NCI-H1092 (cell line): ENCODE measurements around the gene JCAD.
A peak's percentile ranks its signal among the peaks of the same experiment; 100 is the strongest.

Source experiments
- DNase-seq: peaks from one replicate; lab custom pipeline; 2025; lab: John Stamatoyannopoulos, UW

The JCAD gene

DNA sequence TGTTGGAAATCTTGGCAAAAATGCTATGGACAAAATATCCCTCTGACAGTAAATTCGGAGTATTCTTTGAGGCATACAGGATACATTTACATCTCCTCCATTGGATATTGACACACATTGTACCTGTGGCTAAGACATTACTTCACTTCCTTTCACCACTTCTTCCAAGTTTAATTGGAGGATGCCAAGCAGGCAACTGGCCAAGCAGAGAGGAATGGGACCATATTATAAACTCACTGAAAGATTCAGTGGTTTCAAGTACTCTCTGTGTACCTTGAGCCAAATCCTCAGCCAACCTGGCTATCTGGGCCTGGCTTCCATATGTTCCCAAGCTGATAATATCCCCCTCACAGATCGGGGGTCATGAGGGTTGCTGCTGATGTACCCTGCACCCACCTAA is 14.7 kb upstream of the JCAD start:
- DNase-seq, result no peak

DNA sequence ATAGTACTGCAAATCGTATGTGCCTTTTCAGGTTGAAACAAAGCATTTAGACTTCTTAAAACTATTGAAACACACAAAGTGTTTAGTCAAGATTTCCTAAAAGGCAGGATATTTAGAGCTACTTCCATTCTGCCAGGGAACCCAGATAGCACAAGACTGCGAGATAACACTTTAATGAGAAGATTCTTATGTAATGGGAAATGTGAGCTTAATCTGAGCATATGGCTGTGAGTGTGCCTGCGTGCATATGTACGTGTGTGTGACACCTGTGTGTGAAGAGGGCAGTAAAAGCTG is 14.3 kb upstream of the JCAD start:
- no peak for DNase-seq

DNA sequence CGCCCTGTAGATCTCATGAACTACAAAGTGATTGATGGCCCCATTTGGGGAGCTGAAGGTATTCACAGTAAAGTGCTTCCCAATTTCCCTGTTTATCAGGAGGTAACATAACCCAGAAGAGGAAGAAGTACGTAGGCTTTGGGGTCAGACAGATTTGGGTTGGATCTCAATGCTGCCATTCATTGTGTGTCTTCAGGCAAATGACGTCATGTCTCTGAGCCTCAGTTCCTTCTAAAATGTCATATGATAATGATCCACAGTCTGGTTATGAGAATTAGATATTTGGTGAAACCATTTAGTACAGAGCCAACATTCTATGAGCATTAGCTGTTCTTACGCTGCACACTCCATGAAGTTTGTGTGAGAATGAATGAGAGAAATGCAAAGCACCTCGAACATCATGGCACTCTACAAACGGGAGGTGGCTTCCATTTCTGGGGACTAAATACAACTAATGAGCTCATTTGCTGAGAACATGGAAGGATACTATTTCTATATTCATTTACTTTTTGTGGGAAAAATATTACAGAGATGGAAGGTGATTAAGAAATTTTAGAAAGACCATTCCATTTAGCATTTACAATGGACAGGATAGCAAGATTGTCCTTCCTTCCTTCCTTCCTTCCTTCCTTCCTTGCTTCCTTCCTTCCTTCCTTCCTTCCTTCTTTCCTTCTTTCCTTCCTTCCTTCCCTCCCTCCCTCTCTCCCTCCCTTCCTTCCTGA is 13.8 kb upstream of the JCAD start:
- no peak for DNase-seq

DNA sequence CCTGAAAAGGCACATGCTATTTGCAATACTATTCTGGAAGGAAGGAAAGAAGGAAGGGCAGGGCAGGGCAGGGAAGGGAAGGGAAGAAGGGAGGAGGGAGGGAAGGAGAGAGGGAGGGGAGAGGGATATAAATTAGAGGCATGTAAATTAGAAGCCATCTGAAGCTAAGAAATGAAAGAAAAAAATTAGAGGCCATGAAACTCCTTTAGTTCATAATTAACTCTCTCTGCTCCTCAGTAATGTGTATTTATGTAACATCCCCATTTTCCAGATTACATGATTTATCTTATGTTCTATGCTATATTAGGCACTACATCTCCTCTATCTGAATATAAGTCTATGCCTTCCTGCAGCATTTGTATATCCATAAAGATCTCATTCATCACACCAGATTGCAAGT is 12.7 kb upstream of the JCAD start:
- no peak for DNase-seq

DNA sequence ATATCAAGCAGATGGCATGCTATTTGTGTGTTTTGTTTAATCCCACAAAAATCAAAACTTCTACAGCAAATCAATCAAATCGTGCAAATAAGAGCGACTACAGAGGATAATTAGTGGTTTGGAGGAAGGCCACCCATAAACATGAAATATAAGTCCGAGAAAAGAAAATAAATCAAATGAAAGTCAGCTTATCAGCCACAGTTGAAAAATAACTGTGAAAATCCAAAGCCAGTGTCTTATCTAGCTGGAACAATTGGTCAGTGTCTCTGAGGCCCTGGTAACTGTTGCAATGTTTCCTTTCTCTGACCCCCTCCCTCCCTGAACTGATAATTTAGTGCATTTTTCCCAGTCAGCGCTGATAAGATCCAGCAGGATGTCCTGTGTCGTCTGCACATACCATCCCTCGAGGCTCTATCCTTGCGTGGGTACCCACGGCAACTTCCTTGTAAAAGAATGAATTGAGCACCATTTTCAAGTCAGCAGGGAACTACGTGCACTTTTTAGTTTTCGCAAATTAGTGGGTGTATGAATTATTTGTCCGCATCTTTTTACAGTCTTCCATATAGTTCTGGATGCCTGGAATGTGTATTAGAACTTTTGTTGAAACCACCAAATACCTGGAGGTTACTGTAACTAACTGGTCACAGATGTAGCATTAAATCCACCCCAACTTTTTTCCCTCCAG is 10.8 kb upstream of the JCAD start:
- no peak for DNase-seq

DNA sequence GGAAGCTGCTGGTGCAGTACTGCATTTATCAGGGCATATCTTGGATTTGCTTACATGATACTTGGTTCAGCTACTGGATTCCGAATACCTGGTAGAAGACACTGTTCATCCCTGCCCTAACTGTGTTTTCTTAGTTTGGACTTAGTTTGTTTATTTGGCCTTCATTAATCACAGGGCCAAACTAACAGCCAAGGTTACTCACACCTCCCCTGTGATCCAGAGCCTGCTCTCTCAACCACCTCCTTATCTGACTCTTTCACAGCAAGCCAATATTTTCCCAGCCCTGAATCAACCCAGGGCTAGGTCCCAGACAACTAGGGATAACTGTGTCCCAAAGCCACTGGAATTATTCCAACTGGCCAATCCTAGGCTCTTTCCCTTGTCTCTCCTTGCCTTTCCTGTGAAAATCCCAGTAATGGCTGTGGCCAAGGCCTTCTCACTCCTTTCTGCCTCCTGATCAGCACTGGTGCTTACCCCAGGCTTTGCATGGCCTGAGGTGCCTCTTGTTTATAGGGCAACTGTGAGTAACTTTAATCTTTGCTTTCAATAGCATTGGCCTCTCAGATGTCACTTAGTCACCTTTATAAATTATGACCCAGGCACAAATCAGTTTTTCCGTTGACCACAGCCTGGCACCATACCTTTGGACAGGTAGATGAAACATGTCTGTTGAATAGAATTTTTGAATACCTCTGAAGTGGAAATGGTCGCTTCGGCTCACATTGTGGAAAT is 9.3 kb upstream of the JCAD start:
- DNase-seq, result no peak

DNA sequence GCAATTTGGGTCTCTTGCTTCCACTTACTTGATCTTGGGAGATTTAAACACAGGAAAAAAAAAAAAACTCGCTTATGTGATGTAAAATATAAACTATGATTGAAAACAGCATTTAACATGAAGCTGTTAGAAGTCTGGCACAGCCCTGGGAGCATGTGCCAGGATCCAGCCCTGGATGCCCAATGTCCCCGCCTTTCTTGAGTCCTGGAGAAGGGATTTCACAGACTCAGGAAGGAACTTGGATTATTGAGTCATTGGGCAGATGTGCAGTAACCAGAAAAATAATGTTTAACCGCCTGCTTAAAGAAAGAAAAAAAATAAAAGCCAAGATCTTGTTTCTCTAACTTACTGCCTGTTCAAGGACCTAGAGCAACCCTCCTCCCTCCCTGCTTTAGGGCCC is 3.7 kb upstream of the JCAD start:
- DNase-seq, result no peak

DNA sequence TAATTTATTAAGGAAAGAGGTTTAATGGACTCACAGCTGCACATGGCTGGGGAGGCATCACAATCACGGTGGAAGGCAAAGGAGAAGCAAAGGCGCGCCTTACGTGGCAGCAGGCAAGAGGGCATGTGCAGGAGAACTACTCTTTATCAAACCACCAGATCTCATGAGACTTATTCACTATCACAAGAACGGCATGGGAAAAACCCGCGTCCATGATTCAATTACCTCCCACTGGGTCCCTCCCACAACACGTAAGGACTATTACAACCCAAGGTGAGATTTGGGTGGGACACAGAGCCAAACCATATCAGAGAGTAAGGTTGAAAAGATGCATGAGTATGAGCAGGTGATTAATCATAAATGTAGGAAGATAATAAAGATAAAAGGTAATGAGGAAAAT is 3.2 kb upstream of the JCAD start:
- no peak for DNase-seq

DNA sequence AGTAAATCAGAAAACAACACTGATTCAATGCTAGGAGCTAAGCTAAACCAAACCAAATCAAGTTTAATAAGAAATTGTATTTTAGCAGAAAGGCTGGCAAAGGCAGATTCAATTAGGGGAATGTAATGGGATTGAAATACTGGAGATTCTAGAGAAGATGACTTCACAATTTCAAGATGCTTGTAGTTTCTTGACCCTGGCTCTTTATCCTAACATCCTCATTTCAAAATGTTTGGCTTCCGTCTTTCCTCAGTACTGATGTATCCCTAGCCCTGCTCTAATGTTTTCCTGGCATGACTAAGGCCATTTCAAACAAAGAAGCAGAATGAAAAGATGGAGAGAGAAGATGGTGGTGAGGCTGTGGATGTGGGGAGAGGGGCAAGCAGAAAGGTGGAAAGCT is 2.7 kb upstream of the JCAD start:
- no peak for DNase-seq

DNA sequence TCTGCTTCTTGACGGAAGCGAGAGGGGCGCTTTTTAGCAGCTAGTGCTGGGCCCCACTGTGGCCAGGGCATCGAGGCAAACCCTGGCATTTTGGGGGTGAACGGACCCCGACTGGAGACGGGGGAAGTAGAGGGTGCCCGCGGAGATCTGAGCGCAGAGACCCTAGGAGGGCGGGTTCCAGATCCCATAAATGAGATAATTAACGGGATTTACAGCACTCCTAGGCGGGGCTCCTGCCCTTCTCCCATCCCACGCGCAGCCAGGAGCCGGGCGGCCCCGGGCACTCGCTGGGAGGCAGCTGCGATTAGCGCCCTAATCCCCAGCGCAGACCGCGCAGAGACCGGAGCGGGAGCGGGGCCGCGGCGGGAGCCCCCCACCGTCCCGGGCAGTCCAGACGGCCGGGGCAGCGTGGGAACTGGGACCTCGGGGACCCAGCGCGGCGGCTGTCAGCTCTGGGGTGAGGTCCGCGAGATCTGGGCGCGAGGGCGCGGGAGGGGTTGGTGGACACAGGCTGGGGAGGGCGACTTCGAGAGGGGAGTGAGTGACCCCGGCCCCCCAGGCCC is 735 bp downstream of the JCAD start:
- DNase-seq, result no peak

DNA sequence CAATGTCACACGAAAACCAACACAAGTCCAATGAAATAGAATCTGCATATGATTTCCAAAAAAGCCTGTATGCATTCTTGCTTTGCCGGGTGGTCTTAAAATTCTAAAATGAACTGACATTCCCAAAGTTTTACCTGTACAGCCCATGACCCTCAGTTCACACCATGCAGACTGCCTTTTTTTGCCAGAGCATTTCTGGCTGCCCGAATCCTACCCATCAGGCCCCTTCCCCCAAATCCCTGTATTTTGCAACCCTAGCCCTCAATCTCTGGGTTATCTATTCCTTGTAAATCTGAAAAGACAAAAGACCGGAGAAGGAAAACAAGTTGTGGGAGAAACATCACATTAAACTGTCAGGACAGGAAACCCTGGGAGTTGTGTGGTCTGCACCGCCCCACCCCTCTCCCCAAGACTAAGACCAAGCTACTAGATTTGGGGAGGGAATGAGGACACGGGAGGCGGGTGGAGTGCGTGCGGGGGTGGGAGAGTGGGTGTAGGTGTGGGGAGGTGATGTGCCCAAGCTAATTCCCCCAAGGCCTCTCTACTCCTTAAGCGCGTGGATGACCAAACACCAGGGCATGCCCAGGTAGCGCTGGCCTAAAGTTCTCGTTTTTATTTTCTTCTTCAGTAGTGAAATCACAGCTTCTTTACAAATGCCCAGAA is 1.4 kb downstream of the JCAD start:
- no peak for DNase-seq

DNA sequence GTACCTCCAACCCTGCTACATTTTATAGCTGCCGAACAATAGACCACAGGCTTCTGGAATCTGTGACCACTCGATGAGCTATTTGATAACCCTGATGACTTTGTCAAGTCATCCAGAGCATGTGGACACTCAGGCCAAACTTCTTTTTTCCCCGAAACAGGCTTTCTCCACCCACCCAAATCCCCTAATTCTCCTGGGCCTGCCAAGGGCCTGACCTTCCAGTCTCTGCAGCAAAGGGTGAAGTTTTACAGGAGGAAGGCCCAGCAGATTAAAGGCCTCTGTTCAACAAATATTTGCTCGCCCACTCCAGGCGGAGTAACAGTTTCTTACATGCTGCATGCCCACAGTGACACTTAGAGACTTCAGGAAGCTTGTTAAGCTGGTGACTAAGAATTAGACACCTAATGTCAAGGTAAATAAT is 2.0 kb downstream of the JCAD start:
- DNase-seq, result no peak

DNA sequence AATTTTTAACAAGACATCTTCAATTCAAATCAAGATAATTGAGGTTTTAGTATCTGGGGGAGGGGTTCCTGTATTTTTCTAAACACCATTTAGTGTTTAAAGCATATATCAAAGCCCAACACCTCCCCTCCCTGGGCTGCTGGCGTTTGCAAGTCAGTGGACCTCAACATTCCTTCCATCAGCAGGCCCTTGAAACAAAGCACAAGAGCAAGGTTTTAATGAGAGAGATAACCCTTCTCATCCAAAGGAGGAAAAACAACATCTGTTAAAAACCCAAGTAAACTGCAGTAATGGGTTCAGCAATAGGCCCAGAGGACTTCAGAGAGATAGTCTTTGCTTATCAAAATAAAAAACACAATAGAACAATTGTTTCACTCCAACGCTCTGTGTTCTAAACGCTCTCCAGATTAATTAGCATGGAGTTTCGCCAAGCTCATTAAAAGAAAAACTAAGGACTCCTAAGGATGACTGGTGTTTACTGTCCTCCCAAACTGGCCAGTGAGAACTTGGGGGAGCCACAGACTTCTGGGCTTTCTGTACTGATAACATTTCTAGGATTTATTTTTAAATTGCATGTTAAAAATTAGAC is 2.5 kb downstream of the JCAD start:
- DNase-seq, result no peak

DNA sequence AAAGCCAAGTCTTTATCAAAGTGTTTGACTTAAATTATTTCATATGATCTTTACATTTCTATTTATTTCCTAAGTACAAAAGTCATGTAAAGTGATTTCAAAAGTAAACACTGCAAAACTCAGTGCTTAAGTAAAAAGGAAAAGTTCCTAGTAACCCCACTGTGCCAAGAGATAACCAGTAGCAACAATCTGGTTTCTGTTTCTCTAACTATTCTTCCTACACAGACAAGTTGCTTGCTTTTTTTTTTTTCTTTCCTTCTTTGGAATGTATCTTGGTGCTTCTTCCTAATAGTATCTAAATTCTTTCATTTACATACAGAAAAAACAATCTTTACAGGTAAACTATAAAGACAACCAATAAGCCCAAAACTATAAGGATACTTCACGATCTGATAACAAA is 3.1 kb downstream of the JCAD start:
- no peak for DNase-seq

DNA sequence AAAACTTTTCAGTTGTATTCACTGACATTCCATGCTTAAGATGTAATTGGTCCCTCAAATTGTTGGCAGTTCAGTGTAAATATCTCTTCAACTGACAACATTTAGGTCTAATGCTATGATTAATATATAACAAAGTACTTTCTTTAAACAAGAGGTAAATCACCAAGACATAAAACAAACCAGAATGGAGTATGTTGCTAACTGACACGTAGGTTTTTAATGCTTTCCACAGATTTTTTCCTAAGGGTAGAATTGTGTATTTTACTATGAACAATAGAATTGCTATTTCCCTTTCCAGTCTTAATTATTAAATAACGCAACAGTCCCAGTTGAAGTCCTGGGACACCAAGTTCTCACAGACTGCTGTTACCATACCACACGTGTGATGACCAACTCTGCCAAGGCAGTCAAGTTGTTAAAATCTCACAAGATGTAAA is 4.1 kb downstream of the JCAD start:
- DNase-seq, result no peak

DNA sequence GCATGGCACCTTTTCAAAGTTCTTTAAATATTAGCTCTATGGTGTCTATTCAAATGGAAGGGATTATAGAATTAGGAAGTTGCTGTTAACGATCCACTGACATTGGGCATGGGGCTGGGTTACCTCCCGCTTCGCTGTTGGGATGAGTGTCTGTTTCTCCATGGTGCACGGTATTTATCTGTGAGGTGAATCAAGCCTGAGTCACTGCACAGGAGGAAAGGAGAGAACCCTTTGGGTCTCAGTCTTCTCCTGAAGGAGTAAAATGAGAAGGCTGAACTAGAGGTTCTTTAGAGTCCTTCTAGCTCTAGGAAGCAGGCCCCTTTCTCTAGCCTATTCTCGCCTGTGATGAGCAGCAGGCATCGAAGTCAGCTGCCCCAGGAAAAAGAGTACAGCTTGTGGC is 7.3 kb downstream of the JCAD start:
- DNase-seq, result no peak

DNA sequence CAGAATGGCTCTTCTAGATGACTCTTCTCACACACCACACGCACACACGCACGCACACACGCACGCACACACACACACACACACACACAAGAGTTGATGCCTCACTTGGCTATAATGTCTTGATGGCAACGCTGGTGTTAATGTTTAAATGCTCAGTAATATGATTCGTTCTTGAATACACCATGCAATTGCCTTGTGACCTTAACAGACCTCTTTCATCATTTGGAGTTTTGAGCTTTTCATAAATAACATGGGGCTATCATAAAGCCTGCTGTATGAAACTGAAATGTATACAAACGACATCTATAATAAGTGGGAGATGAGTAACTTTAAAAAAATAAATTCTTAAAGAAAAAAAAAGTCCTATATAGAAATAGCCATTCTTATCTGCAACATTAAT is 8.2 kb downstream of the JCAD start:
- DNase-seq, result no peak

DNA sequence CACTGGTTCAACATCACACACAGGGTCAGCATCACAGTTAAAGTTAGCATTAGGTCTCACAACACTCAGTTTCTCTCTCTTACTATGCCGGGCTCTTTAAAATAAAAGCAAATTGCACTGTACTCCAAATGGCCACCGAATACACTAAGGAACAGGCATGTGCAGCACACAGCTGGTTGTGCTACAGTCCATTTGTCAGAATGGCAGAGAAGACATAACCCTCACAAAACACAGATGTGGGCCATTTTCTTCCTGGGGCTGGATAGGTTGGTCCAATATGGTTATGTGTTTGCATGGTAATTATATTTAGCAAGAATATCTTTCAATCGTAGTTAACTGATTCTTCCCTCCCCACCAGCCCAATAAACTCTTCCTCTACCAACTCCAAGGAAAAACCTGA is 9.0 kb downstream of the JCAD start:
- no peak for DNase-seq

DNA sequence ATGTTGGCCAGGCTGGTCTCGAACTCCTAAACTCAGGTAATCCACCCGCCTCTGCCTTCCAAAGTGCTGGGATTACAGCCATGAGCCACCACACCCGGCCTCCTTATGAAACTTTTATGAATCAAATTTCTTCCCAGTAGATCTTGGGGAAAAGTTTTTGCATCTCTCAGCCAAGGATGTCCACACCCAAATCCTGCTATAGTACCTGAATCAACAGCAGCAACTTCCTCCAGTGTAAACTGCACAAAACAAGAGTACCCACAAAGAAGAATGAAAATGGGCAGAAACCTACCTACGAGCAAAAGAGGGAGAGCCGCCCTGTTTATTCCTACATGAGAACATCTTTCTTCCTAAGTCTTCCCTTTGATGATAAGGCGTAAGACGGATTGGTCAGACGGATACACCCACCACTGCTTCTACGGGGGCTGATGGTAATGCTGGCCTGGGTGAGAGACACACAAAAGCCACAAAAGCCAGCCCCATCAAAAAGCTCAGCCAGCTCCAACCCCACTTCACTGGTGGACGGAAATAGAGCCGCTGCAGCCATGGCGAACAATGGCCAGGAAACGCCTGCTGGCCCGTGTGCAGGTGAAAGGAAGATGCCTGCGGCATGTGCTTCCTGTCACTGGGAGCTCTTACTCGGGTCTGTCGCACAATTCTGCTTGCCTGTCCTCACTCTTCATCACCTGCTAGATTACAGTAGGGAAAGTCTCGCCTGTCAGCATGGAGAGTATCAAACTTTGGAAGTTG is 10.4 kb downstream of the JCAD start:
- DNase-seq, result peak; percentile 5

DNA sequence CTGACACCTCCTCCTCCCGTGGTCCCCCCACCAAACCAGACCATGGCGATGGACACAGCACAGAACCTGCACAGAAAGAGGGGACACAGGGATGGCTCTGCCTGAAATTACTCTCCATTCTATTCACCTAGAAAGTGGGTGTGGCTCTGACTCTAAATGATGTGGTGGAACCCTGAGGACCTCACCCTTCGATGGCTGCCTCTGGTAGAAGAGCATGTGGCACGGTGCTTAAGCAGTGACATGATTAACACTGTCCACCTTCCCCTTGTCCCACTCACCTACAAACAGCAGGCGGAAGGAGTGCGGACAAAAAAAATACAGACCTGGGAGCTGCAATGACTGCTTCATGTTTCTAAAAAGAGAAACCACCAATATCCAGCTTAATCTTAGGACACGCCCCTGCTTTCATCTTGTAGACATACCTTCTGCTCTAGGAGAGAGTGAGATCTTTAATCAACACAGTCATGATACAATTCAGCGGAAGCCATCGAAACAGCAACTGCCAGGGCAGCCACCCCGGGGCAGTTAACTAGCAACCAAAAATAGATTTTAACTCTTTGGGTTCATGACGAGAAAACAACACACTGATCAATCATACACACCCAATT is 11.4 kb downstream of the JCAD start:
- no peak for DNase-seq

DNA sequence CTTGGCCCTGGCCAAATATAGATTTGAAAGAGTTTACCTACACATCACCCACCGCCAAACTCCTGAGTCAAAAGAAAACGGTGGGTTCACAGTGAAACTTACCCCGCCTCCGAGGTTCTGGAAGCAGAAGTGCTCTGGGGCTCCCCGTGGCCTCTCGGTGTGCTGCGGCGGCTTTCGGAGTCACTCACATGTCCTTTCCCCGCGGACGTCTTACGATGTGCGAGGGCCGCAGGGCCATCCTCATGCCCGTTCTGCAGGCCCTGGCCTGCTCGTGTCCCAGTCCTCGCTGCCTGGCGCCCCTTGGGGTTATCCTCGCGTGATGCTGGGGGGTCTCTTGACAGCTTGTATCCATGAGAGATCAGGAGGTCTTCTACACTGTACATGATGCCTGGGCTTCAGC is 12.0 kb downstream of the JCAD start:
- no peak for DNase-seq
